GM12878 (cell line): ENCODE results near the gene VWA8. TPM values are rescaled to one million over a fixed set of nuclear protein-coding genes. Genes with fewer than 3 reads are reported as not detected.

Experiments used
- ATAC-seq: fragments of 200-7000 bp; cut with Tn5 transposase; 3 replicates; pipeline ENCODE4 v1.9.1; 2020; ENCODE audit warnings: mild to moderate bottlenecking, moderate library complexity
- BruUV-seq: library from RNA; stranded (reverse); fragments of 400-500 nt; replicated peaks from 2 replicates; lab custom pipeline; 2021; lab: Mats Ljungman, UMichigan
- CTCF ChIA-PET: fragments of 300-600 bp; sonication (Branson Sonifier 250); formaldehyde crosslinking; extraction: SDS; loops from one replicate; lab custom pipeline; 2021; ENCODE audit warnings: inconsistent platforms; lab: Yijun Ruan, JAX
- POLR2A ChIA-PET: fragments of 350-600 bp; formaldehyde crosslinking; extraction: SDS; loops from one replicate; lab custom pipeline; 2021; ENCODE audit warnings: inconsistent platforms; lab: Charles Lee
- RAD21 ChIA-PET: fragments of 300-600 bp; sonication (Branson Sonifier 250); formaldehyde crosslinking; loops from one replicate; lab custom pipeline; 2023; ENCODE audit warnings: antibody characterized with exemption; ENCODE audit not compliant: unreplicated experiment; lab: Charles Lee
- SMC1A ChIA-PET: fragments of 300-600 bp; sonication (Branson Sonifier 250); formaldehyde crosslinking; loops from one replicate; lab custom pipeline; 2023; ENCODE audit not compliant: unreplicated experiment, uncharacterized antibody; lab: Charles Lee
- DNase-seq: peaks from one replicate; pipeline ENCODE4 v3.0.0-alpha.2; 2011; ENCODE audit warnings: low read depth, low spot score
- FAIRE-seq: peaks from 3 replicates; lab custom pipeline; 2011; peaks lifted over from hg19 to GRCh38; lab: Jason Lieb, UNC
- H2AFZ ChIP-seq: 2 replicates; pipeline ENCODE4 v1.6.0; 2011; ENCODE audit warnings: low read depth, low read length, control low read depth; ENCODE audit not compliant: control insufficient read depth
- H3K27ac ChIP-seq: 2 replicates; pipeline ENCODE4 v1.5.1; 2011; ENCODE audit warnings: control low read depth; ENCODE audit not compliant: control insufficient read depth, insufficient read depth
- H3K27me3 ChIP-seq, 2 experiments: replicated peaks in 1 of 2; 2 replicates each; pipeline versions ENCODE4 v1.6.0 to v1.6.1; 2011; ENCODE audit warnings: low read length in 1 of 2; ENCODE audit not compliant: control insufficient read depth in 2 of 2, insufficient read depth in 2 of 2
- H3K36me3 ChIP-seq, 2 experiments: 2 replicates each; pipeline ENCODE4 v1.5.1; 2011; ENCODE audit warnings: low read length in 1 of 2; ENCODE audit not compliant: control insufficient read depth in 2 of 2, insufficient read depth in 2 of 2
- H3K4me1 ChIP-seq: 2 replicates; pipeline ENCODE4 v1.6.1; 2011; ENCODE audit warnings: mild to moderate bottlenecking, low read length, moderate library complexity, mixed read lengths; ENCODE audit not compliant: control insufficient read depth, insufficient read depth
- H3K4me2 ChIP-seq: 2 replicates; pipeline ENCODE4 v1.6.0; 2011; ENCODE audit warnings: control low read depth; ENCODE audit not compliant: control insufficient read depth, insufficient read depth
- H3K4me3 ChIP-seq: fragments of 200-600 bp; sonication (generic); 2 replicates; pipeline ENCODE4 v1.5.1; 2016
- H3K79me2 ChIP-seq: 2 replicates; pipeline ENCODE4 v1.6.0; 2011; ENCODE audit warnings: low read length; ENCODE audit not compliant: control insufficient read depth, insufficient read depth
- H3K9ac ChIP-seq: 2 replicates; pipeline ENCODE4 v1.8.0; 2011; ENCODE audit warnings: low read length, control low read depth, mixed read lengths; ENCODE audit not compliant: control insufficient read depth, insufficient read depth
- H3K9me3 ChIP-seq: replicated peaks from 3 replicates; pipeline ENCODE4 v1.5.1; 2011; ENCODE audit warnings: mild to moderate bottlenecking, low read length; ENCODE audit not compliant: control insufficient read depth, insufficient read depth
- H4K20me1 ChIP-seq: 2 replicates; pipeline ENCODE4 v1.6.0; 2011; ENCODE audit not compliant: control insufficient read depth, insufficient read depth
- CREB1 ChIP-seq: IDR thresholded peaks from 2 replicates; pipeline ENCODE4 v1.6.1; 2012; ENCODE audit warnings: low read depth, mild to moderate bottlenecking, inconsistent platforms
- EP300 ChIP-seq, 2 experiments: fragments of 150-350 bp in 1 of 2; IDR thresholded peaks; 2 replicates each; pipeline ENCODE4 v1.6.1; 2011 to 2012; ENCODE audit warnings: low read depth in 2 of 2, low read length in 2 of 2, borderline replicate concordance in 1 of 2, improper control_type of control experiment in 1 of 2, inconsistent platforms in 1 of 2; ENCODE audit not compliant: control insufficient read depth in 1 of 2
- HDGF ChIP-seq: fragments of 450-650 bp; IDR thresholded peaks from 2 replicates; pipeline ENCODE4 v1.6.1; 2016; ENCODE audit warnings: antibody characterized with exemption
- IKZF2 ChIP-seq, 2 experiments: fragments of 450-650 bp; IDR thresholded peaks; 2 replicates each; pipeline ENCODE4 v1.6.1; 2017; ENCODE audit warnings: mild to moderate bottlenecking in 2 of 2, moderate library complexity in 2 of 2
- IRF3 ChIP-seq: fragments of 450-650 bp; IDR thresholded peaks from 2 replicates; pipeline ENCODE4 v1.6.1; 2014; ENCODE audit warnings: mild to moderate bottlenecking
- MEF2B ChIP-seq: fragments of 450-650 bp; IDR thresholded peaks from 2 replicates; pipeline ENCODE4 v1.6.1; 2018; ENCODE audit warnings: mild to moderate bottlenecking, moderate library complexity; ENCODE audit not compliant: partially characterized antibody, poor library complexity, severe bottlenecking
- MTA2 ChIP-seq: fragments of 450-650 bp; IDR thresholded peaks from 2 replicates; pipeline ENCODE4 v1.6.1; 2016; ENCODE audit warnings: low read depth, mild to moderate bottlenecking, moderate library complexity
- NFIC ChIP-seq: IDR thresholded peaks from 2 replicates; pipeline ENCODE4 v1.6.1; 2012; ENCODE audit warnings: low read depth, mild to moderate bottlenecking, inconsistent platforms, low read length, moderate library complexity
- NFXL1 ChIP-seq: fragments of 450-650 bp; IDR thresholded peaks from 2 replicates; pipeline ENCODE4 v1.6.1; 2017; ENCODE audit warnings: antibody characterized with exemption, mild to moderate bottlenecking, borderline replicate concordance
- NR2C2 ChIP-seq: IDR thresholded peaks from 2 replicates; pipeline ENCODE4 v1.6.1; 2011; ENCODE audit warnings: borderline replicate concordance, low read depth; ENCODE audit not compliant: control insufficient read depth, insufficient read length
- PML ChIP-seq: IDR thresholded peaks from 2 replicates; pipeline ENCODE4 v1.6.1; 2012; ENCODE audit warnings: low read length, inconsistent platforms
- RELA ChIP-seq: fragments of 450-650 bp; IDR thresholded peaks from 2 replicates; pipeline ENCODE4 v1.8.0; 2014; ENCODE audit warnings: borderline replicate concordance; ENCODE audit not compliant: partially characterized antibody
- RELB ChIP-seq: fragments of 450-650 bp; IDR thresholded peaks from 2 replicates; pipeline ENCODE4 v1.6.1; 2017; ENCODE audit warnings: low read depth, mild to moderate bottlenecking, moderate library complexity
- RUNX3 ChIP-seq: IDR thresholded peaks from 2 replicates; pipeline ENCODE4 v1.6.1; 2012; ENCODE audit warnings: low read length, inconsistent platforms
- SMC3 ChIP-seq: IDR thresholded peaks from 2 replicates; pipeline ENCODE4 v1.6.1; 2011; ENCODE audit warnings: low read length, improper control_type of control experiment, borderline replicate concordance
- STAT1 ChIP-seq: fragments of 450-650 bp; conservative IDR thresholded peaks from 2 replicates; pipeline ENCODE4 v1.6.1; 2014; ENCODE audit warnings: antibody characterized with exemption, mild to moderate bottlenecking
- SUPT20H ChIP-seq: IDR thresholded peaks from 2 replicates; pipeline ENCODE4 v1.6.1; 2011; ENCODE audit warnings: low read depth, mild to moderate bottlenecking, low read length, moderate library complexity, borderline replicate concordance; ENCODE audit not compliant: control insufficient read depth
- YBX1 ChIP-seq: fragments of 450-650 bp; IDR thresholded peaks from 2 replicates; pipeline ENCODE4 v1.6.1; 2016; ENCODE audit warnings: antibody characterized with exemption
- ZNF622 ChIP-seq: fragments of 450-650 bp; IDR thresholded peaks from 2 replicates; pipeline ENCODE4 v1.6.1; 2017; ENCODE audit warnings: mild to moderate bottlenecking, inconsistent platforms
- ZSCAN29 ChIP-seq: fragments of 450-650 bp; IDR thresholded peaks from 2 replicates; pipeline ENCODE4 v1.6.1; 2017; ENCODE audit warnings: mild to moderate bottlenecking, moderate library complexity
- in situ Hi-C: fragments of 300-500 bp; cut with MboI; formaldehyde crosslinking; loops from 9 replicates; pipeline ENCODE4 v1.14.3; 2018; ENCODE audit warnings: mixed read lengths
- intact Hi-C: fragments of 100-400 bp; cut with micrococcal nuclease; formaldehyde crosslinking; loops from one replicate; pipeline ENCODE4 v1.14.2; 2022; ENCODE audit not compliant: unreplicated experiment
- polyA plus RNA-seq, 11 experiments: library from polyadenylated mRNA; depleted of rRNA in 4 of 11; unstranded in 6 of 11; stranded (reverse) in 5 of 11; fragments of >200 nt; fragmentation: Nextera tagmentation in 4 of 11; fragmentation: Illumina TruSeq in 1 of 11; extraction: Ambion mirVana in 4 of 11; extraction: Trizol in 1 of 11; gene quantifications; 1 replicate in 1 of 11; 2 replicates in 10 of 11; pipeline versions ENCODE4 v1.2.1 to v1.2.3, GENCODE V29; 2011 to 2016; ENCODE audit warnings: inconsistent platforms in 2 of 11, missing spikeins in 2 of 11, low read depth in 1 of 11
- total RNA-seq, 4 experiments: library from RNA; depleted of rRNA in 3 of 4; stranded (reverse); fragments of >200 nt in 3 of 4; fragmentation: Illumina TruSeq in 1 of 4; extraction: Trizol in 1 of 4; gene quantifications; 2 replicates each; pipeline versions ENCODE4 v1.2.1 to v1.2.3, GENCODE V29; 2013 to 2021
- TF ChIP-seq, protein P1 (sequence below): IDR thresholded peaks from 2 replicates; pipeline ENCODE4 v1.6.1; 2012; ENCODE audit warnings: low read length, inconsistent platforms
- TF ChIP-seq, protein P2 (sequence below): IDR thresholded peaks from 2 replicates; pipeline ENCODE4 v1.6.1; 2011; ENCODE audit warnings: borderline replicate concordance, low read depth, mild to moderate bottlenecking, moderate library complexity, low read length; ENCODE audit not compliant: insufficient read depth, poor library complexity, severe bottlenecking

VWA8 gene
- total and polyA plus RNA-seq, 10 of the 15 experiments (the other 5 are each of a cell fraction or from before 2014, with no cell fraction given) = 3.0 to 21.8 (median 13.5) TPM

GRCh38 chr13:41970022-41970421 is 9.1 kb upstream of the VWA8 start:
- Histone ChIP-seq H3K27me3 (no peaks in the 10 kb centered on the region), H4K20me1 (no peaks in the 10 kb centered on the region), H3K4me2 (no peak overlapping the region), H3K36me3 (no peaks in the 10 kb centered on the region), H3K9ac (no peak overlapping the region), H3K27ac (no peak overlapping the region), H2AFZ (no peak overlapping the region), H3K4me1 (no peaks in the 10 kb centered on the region), H3K4me3 (no peak overlapping the region), H3K9me3 (no peaks in the 10 kb centered on the region), H3K79me2 (no peaks in the 10 kb centered on the region)
- ChIA-PET POLR2A (no interaction called here), SMC1A (no interaction called here), RAD21 (no interaction called here), CTCF (no interaction called here)
- in situ Hi-C loops (no loop called here), intact Hi-C loops (no loop called here)
- ATAC-seq = peak; percentile 28
- DNase-seq = no peak
- BruUV-seq = no TSS peak
- no peak for FAIRE-seq
- TF ChIP-seq SUPT20H = no peak
- TF ChIP-seq, protein P1, sequence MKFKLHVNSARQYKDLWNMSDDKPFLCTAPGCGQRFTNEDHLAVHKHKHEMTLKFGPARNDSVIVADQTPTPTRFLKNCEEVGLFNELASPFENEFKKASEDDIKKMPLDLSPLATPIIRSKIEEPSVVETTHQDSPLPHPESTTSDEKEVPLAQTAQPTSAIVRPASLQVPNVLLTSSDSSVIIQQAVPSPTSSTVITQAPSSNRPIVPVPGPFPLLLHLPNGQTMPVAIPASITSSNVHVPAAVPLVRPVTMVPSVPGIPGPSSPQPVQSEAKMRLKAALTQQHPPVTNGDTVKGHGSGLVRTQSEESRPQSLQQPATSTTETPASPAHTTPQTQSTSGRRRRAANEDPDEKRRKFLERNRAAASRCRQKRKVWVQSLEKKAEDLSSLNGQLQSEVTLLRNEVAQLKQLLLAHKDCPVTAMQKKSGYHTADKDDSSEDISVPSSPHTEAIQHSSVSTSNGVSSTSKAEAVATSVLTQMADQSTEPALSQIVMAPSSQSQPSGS = no peak
- TF ChIP-seq, protein P2, sequence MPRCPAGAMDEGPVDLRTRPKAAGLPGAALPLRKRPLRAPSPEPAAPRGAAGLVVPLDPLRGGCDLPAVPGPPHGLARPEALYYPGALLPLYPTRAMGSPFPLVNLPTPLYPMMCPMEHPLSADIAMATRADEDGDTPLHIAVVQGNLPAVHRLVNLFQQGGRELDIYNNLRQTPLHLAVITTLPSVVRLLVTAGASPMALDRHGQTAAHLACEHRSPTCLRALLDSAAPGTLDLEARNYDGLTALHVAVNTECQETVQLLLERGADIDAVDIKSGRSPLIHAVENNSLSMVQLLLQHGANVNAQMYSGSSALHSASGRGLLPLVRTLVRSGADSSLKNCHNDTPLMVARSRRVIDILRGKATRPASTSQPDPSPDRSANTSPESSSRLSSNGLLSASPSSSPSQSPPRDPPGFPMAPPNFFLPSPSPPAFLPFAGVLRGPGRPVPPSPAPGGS = no peak
- no peak for TF ChIP-seq HDGF
- TF ChIP-seq STAT1 = no peak
- no peak for TF ChIP-seq NFXL1
- no peak for TF ChIP-seq RUNX3
- TF ChIP-seq YBX1 = no peak
- TF ChIP-seq ZSCAN29 = no peak
- TF ChIP-seq IKZF2 (IDR thresholded peaks at IDR 0.05) = peak in 1 of 2 experiments; percentile 34; a peak in 1 of 4 replicates
- TF ChIP-seq PML = no peak
- TF ChIP-seq SMC3 = no peak
- no peak for TF ChIP-seq EP300 (IDR thresholded peaks at IDR 0.05; ENCODE audit: borderline replicate concordance in 1 of 2, control insufficient read depth in 1 of 2, low read depth in 2 of 2, low read length in 2 of 2)
- no peak for TF ChIP-seq RELA
- no peak for TF ChIP-seq NR2C2
- TF ChIP-seq MEF2B = peak; percentile 52
- TF ChIP-seq ZNF622 = no peak
- TF ChIP-seq RELB = no peak
- TF ChIP-seq CREB1 = no peak
- no peak for TF ChIP-seq IRF3
- no peak for TF ChIP-seq NFIC
- peak; percentile 75 for TF ChIP-seq MTA2
